ENCODE results near the gene LATS1.
"Not testable (repeated sequence)": the region's sequence is repeated elsewhere in the genome, so short reads cannot be mapped to it uniquely, and the experiment has no call there.

LATS1 gene

DNA sequence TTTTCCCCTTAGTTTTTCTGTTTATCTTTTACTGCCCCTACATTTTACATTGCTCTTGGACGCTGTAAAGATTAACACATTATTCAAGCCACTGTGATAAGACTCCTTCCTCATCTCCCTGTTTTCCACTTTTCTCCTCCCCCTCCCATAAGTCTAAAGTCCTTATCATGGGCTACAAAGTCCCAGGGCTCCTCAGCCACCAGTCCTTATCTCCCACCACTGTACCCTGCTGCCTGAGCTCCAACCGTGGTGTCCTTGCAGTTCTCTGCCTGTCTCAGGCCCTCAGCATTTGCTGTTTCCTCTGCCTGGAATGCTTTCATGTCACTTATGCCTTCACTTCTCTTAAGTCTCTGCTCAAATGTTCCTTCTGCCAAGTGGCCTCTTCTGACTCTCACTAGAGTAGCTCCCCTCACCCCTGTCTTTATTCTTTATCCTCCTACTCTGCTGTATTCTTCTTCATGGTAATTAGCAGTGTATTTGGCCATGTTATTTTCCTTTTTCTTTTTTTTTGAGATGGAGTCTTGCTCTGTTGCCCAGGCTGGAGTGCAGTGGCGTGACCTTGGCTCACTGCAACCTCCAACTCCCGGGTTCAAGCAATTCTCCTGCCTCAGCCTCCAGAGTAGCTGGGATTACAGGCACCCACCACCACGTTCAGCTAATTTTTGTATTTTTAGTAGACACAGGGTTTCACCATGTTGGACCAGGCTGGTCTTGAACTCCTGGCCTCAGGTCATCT, 10.8 kb upstream of the LATS1 start:
- DNase-seq (ENCODE audit: low read depth): no peak

DNA sequence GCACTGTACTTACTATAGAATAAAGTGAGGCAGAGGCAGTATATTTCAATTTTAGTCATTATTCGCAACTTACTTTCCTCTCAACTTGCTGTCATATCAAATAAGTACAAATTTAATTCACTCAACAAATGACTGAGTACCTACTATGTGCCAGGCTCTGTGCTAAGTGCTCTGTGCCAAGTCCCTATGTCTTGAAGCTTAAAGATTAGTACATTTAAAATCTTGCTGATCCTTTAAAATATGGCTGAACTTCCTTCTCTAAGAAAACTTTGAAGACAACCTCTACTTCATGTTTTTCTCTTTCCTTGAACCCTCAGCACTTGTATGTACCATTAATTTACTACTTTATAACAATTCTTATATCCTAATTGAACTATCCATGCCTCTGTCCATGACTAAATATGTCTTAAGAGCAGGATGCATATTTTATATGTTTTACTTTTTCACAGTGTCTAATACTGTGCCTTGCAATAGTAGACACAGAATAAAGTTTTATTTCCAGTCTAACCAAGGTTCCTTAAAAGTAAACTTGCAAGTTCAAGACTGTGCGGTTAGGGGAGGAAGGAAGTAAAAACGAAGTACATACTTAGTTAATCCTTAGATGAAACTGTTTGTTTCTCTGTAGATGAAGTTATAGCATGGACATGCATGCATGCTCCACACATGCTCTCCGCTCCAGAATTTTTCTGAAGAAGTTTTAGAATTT, 10.0 kb upstream of the LATS1 start:
- no peak for DNase-seq (ENCODE audit: low read depth)

DNA sequence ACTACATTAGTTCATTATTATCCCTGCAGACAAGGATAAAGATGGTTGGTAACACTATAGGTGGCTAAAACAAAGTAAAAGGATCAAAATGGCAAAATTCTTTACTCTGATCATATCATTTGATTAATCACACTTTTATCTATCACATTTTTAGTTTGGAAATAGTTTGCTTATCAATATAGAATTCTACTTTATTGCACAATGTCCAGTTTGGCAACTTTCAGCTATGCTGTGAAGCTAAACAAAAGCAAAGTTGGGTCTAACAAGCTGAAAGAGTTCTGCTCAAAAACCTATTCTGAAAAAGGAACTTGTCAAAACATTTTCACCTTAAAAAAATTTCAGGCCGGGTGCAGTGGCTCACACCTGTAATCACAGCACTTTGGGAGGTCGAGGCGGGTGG, 7.9 kb upstream of the LATS1 start:
- no peak for DNase-seq (ENCODE audit: low read depth)

DNA sequence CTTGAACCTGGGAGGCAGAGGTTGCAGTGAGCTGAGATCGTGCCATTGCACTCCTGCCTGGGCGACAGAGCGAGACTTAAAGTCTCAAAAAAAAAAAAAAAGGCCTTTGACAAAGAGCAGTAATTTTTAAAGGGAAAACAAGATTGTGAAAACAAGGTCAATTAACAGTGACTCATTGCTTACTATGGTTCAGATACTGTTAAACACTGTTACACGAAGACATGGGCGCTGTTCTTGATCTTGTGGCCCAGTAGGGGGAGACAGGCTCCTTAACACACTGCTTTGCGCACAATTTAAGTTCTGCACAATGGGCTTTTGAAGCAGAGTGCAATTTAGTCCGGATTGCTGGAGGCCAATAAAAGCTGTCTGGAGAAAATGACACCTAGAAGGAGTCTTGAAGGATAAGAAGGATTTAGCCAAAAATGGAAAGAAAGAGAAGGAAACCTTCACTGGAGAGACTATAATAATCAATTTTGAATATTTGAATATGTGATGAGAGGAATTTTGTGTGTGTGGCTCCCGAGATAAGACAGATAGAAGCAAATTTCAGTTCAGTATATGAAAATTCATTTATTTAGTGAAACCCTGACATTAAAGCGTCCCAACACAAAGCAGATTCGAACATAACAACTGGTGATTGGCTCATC, 6.0 kb upstream of the LATS1 start:
- DNase-seq (ENCODE audit: low read depth): peak; percentile 5

DNA sequence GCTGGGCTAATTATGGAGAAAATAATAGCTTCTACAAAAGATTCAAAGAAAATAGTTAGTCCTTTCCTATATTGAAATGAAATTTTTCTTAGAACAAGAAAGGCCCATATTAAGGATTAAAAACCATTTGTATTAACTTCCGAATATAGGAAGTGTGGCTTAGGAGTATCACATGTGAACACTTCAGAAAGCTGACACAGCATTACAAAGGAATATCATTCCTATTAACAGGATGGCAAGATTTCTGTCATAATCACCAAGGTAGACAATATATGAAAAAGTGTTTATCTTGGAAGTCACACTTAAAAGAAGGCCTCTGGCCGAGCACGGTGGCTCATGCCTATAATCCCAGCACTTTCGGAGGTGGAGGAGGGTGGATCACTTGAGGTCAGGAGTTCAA, 5.4 kb upstream of the LATS1 start:
- DNase-seq (ENCODE audit: low read depth): no peak

DNA sequence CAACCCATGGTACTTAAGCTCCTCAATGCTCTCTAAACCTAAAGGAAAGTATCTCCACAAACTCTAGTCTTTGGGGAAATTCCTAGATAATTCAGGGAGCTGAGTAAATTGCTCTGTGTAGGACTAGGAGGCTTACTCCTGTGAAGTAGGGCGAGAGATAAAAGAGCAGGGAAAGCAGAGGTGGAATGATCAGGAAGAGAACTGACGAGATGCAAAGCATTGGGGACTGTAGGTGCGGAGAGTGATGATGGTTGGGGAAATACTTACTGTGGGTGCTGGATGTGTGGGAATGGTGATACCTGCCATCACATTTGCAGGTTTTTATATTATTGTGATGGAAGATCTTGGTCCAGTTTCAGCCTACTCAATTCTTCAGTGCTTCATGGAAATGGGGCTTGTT, 1.6 kb upstream of the LATS1 start:
- no peak for DNase-seq (ENCODE audit: low read depth)

DNA sequence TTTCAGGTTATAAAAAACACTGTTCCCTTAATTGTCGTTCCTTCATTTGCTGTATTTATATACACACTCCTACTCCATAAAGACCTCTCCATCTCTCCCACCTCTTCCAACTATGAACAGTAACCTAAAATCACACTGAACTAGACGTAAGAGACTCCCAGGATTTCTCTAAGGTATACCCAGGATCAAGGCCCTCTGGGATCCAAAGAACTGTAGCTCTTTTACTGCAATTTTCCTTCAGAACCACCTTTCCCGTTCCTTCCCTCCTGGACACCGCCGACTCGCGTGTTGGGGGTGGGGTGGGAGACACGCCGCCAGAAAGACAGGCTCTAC, 680 bp downstream of the LATS1 start:
- no peak for DNase-seq (ENCODE audit: low read depth)

DNA sequence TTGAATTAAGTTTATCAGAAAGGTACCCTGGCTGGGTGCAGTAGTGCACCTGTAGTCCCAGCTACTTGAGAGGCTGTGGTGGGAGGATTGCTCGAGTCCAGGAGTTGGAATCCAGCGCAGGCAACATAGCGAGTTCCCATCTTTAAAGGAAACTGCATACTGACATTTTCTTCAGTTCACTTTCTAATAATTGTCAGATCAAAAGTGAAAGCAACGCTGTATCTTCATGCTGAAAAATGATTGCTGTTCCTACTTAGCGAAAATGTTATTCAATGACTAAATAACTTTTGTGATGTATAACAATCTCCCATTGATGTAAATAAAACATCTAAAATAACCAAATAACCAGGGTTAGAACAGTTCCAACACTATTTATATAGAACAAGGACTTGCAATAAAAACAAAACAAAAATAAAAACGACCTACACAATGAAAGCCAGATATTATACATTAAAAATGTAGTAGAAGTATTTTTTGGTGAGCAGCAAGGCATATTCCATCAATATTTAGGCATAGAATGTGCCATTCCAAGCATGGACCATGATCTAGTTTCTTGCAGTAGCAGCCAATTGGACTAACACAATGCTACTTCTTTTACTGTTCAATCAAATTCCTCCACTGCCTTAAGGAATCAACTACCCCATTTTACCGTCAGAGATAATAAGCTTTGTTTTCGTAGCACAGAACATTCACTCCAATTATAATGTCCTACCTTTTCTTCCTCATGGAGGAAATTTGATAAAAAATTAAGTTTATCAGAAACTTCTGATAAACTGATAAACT, 1.5 kb downstream of the LATS1 start:
- DNase-seq (ENCODE audit: low read depth): no peak

DNA sequence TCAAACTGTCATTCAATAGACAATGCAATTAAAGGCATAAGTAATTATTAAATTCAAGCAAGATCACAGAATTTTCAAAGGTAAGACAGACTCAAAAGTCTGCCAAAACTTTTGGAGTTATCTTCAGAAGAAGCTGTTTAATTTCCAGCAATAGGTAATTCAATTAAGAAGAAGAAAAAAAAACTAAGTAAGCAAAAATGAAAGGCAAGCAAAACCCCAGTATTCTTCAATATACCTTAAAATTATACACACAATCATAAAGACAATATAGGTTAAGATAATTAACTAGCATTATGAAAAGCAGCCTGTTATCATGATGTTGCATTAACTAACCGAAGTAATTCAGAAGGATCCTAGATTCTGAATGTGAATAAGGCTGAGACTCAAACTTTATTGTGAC, 3.5 kb downstream of the LATS1 start:
- no peak for DNase-seq (ENCODE audit: low read depth)

DNA sequence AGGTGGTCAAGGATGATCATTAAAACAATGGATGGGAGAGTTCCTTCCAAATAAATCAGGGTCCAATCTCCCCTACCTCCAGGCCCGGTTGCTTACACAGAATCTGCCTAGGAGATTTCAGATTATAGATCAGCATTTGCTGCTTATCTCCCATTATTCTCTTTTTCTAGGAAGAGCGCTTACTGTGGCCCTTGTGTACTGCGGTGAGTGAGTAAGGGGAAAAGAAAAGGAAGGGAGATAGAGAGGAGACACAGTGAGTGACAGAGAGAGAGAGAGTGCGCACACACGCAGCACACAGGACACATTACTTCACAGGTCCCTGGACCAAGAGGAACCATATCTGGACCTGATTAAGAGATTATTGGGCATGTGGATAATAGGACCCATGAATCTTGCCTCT, 6.2 kb downstream of the LATS1 start:
- no peak for DNase-seq (ENCODE audit: low read depth)

DNA sequence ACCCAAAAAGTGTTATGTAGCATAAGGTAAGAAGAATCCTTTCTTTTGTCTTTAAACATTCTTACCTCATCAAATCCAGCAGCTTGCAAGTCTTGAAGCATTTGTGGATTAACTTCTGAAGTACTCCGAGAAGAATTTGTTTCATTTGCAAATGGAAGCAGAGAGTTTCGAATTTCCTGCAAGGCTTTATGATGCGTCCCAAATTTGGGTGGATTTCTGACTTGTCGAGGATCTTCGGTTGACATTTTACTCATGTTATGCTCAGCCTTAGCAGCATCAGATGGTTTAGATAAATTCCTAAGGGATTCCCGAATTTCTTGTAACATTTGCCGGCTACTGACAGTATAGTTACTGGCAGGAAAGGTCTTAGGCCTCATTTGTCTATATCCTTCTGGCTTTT, 16.2 kb downstream of the LATS1 start:
- no peak for DNase-seq (ENCODE audit: low read depth)

DNA sequence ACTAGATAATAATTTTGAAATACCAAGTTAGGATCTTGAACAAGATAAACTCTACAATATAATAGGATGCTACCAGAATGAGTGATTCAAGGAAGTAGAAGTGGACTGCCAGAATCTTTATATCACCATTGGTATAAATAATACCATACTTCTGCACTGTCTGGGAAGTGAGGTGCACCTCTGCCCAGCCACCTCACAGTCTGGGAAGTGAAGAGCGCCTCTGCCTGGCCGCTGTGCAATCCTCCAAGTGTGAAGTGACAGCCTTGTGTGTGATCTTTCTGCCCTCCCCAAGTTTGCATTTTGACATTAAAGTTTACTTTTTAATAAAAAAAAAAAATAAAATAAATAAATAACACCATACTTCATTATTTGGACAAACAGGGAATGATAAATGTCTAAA, 18.8 kb downstream of the LATS1 start:
- DNase-seq (ENCODE audit: low read depth): no peak

DNA sequence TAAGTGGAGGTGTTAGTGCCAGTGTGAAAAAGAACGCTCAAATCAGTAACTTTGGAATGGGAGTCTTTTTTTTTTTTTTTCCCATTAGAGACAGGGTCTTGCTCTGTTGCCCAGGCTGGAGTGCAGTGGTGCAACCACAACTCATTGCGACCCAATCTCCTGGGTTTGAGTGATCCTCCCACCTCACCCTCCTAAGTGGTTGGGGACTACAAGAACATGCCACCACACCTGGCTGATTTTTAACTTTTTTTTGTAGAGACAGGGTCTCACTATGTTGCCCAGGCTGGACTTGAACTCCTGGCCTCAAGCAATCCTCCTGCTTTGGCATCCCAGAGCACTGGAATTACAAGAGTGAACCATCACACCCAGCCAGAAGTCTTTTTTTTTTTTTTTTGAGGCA, 19.7 kb downstream of the LATS1 start:
- DNase-seq (ENCODE audit: low read depth): no peak

DNA sequence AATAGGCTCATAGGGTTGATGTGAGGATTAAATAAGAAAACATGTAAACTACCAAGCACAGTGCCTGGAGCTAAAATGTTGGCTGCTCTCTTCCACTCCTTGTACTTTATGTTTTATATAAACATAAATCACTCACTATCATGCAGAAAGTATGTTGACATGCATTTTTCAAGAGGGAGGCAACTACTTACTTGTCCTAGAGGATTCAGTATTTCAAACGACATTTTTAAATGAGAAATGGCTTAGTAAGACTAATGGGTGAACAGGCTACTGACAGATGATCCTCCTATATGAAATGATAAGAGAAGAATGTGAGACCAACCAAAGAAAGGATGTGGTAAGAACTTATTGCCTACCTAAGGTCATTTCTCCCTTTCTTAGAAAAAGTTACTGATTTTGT, 21.0 kb downstream of the LATS1 start:
- DNase-seq (ENCODE audit: low read depth): no peak

DNA sequence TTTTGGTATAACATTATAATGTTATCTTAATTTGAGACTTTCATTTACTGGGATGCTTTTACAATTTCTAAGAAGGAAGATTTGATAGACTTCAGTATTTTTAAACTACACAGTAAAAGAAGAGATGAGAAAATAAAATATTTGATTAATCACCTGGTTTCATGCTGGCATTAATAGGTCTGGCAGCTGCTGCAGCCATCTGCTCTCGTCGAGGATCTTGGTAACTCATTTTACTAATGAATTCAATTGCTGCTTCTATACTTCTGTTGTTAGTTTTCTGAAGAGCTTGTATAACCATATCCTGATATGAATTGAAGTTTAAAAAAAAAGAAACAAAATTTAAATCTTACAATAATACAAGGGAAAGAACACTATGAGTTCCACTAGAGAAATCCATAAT, 23.0 kb downstream of the LATS1 start:
- DNase-seq (ENCODE audit: low read depth): no peak

DNA sequence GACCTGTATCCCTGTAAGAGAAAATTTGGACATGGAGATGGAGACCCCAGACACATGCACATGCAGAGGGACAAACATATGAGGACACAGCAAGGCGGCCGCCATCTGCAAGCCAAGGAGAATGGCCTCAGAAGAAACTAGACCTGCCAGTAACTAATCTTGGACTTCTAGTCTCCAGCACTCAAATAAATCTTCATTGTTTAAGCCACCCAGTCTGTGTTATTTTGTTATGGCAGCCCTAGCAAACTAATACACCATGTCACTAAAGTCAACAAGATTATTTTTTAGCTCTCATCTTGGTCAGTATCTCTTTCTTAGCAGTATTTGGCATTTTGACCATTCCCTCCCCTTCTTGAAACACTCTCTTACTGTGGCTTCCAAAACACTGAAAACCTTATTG, 26.7 kb downstream of the LATS1 start:
- DNase-seq (ENCODE audit: low read depth): no peak

DNA sequence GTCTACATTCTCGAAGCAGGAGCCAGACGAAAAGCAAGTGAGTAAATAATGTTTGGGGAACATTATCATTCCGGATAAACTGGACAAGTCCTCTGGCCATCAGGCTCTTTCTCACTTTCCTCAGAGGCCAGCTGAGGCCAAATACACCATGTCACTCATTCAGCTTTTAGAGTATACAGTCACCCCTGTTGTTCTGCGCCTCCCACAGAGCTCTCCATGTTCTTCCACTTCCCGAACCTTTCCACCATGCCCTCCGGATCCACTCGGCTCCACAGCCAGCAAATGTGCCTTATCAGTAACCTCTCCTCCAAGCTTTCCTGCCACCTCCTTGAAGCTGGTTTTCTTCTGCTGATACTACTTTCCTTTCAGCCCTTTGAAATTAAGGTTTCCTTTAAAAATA, 31.7 kb downstream of the LATS1 start:
- DNase-seq (ENCODE audit: low read depth): no peak

DNA sequence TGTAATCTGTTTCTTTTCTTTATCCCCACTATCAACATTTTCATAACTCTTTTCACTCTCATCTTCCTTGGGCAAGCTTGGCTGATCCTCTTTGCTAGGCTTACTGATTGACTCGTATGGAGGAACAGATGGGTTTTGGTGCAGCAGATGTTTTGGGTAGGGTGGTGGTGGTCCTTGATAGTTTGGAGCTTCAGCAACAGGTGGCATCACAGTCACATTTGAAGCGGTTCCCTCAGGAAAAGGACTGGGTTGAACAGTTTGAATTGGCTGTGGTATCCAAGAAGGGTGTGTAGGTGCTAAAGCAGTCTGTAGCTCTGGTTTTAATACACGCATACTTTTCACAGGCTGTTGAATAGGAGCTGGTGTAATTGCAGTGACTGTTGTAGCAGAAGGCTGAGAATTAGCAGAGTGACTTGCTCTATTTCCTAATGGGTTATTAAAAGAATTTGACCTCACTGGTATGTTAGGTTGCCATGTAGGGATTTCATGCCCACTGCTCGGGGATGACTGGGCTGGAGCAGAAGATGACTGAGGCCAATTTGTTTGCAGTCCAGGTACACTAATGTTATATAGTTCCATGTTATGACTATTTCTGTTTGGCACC, 34.5 kb downstream of the LATS1 start:
- DNase-seq (ENCODE audit: low read depth): no peak

DNA sequence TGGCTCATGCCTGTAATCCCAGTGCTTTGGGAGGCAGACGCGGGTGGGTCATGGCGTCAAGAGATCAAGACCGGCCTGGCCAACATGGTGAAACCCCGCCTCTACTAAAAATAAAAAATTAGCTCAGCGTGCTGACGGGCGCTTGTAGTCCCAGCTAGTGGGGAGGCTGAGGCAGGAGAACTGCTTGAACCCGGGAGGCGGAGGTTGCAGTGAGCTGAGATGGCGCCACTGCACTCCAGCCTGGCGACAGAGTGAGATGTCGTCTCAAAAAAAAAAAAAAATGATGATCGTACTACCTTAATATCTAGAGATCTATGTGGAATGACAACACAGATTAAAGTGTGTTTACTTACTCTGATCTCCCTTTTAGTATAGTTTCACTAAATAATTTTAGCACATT, 36.1 kb downstream of the LATS1 start:
- not testable (repeated sequence) for DNase-seq (ENCODE audit: low read depth)

DNA sequence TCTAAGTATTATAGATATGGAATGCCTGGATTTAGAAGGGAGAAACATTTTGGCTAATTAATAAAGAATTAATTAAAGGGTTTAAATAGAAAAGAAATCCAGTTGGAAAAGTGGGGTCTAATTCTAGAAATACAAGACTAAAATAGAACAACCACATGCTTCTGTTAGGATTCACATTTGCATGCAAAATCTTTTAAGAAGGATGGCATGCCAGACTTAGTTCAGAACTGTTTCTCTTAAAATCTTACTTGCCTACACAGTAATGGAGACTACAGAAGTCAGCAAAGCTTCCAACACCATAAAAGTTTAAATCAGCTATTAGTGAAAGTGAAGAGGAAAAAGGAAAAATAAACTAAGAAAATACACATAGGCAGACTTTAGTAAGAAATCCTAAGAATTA, 36.7 kb downstream of the LATS1 start:
- no peak for DNase-seq (ENCODE audit: low read depth)

DNA sequence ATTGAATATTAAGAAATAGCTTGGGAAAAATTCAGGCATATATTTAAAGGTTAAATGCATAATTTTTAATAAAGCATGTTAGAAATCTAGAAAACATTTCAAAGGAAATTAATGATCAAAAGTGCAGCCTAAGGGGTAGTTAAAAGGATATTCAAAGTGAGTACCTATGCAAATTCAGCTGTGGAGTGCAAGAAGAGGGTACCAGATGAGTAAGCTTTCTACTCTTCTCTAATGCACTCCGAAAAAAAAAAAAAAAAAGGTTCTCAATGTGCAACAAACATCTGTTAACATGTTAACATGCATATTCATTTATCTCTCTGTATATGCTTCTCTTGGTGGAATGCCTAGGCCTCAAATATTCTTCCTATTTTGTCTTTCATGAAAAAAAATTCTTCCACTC, 37.4 kb downstream of the LATS1 start:
- no peak for DNase-seq (ENCODE audit: low read depth)

DNA sequence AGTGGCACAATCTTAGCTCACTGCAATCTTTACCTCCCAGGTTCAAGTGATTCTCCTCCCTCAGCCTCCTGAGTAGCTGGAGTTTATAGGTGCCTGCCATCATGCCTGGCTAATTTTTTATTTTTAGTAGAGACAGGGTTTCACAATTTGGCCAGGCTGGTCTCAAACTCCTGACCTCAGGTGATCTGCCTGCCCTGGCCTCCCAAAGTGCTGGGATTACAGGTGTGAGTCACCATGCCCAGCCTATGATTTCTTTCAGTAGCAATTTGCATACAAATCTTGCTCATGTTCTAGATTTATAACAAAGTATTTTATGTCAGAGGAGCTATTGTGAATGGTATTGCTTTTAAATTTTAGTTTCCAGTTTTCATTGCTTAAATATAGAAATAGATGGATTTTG, 45.6 kb downstream of the LATS1 start:
- DNase-seq (ENCODE audit: low read depth): not testable (repeated sequence)
